BLaER1 (cell line): ENCODE measurements around the gene CTDSP2.
A peak's percentile ranks its signal among the peaks of the same experiment; 100 is the strongest.
"Not testable (repeated sequence)": the region's sequence is repeated elsewhere in the genome, so short reads cannot be mapped to it uniquely, and the experiment has no call there.

Experiments used
- H3K27ac ChIP-seq: shearing (Covaris generic); formaldehyde crosslinking; 2 replicates; pipeline ENCODE4 v1.8.1; 2022
- H3K27me3 ChIP-seq: shearing (Covaris generic); formaldehyde crosslinking; 2 replicates; pipeline ENCODE4 v1.8.1; 2022
- H3K36me3 ChIP-seq: shearing (Covaris generic); formaldehyde crosslinking; 2 replicates; pipeline ENCODE4 v1.8.1; 2022
- H3K4me1 ChIP-seq: shearing (Covaris generic); formaldehyde crosslinking; 2 replicates; pipeline ENCODE4 v1.8.1; 2022
- H3K4me2 ChIP-seq: shearing (Covaris generic); formaldehyde crosslinking; 2 replicates; pipeline ENCODE4 v1.8.1; 2022
- H3K4me3 ChIP-seq: shearing (Covaris generic); formaldehyde crosslinking; 2 replicates; pipeline ENCODE4 v1.8.1; 2022
- H3K9ac ChIP-seq: shearing (Covaris generic); formaldehyde crosslinking; 2 replicates; pipeline ENCODE4 v1.8.1; 2022
- H3K9me3 ChIP-seq: shearing (Covaris generic); formaldehyde crosslinking; 2 replicates; pipeline ENCODE4 v1.8.1; 2022
- H4K20me1 ChIP-seq: shearing (Covaris generic); formaldehyde crosslinking; 2 replicates; pipeline ENCODE4 v1.8.1; 2022
- Cebpa-rat ChIP-seq: shearing (Covaris generic); IDR thresholded peaks from 2 replicates; pipeline ENCODE4 v1.8.1; 2022

CTDSP2 gene

DNA sequence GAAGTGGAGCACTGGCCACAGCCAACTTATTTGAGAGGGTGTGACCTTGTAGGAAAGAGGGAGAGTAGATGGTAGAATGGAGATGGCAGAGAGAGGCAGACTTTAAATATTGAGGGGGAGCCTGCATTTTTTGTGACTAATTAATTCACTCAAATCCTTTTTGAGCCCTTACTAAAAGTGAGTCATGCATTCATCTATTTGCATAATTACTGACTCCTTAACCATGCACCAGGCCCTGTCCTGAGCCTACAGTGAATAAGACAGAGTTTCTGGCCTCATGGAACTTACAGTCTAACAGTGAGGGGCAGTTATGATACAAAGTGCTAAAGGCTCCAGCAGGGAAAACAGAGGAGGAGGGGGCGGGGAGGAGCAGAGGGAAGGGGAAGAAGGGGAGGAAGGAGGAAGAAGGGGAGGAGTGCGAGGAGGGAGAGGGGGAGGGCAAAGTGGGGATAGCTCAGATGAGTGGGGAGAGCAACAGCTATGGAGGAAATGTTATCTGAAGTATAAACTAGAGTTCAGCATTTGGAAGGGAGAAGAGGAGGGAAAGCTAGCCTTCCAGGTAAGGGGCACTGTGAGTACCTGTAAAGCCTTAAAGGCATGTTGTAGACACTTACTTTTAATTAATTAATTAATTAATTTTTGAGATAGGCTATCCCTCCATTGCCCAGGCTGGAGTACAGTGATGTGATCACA lies 7.5 kb upstream of the CTDSP2 start:
- Histone ChIP-seq H3K9me3 (peaks cover 8% of the 10 kb centered on the region; the same call in 1 of the 2 replicates), H4K20me1 (peaks cover 13% of the 10 kb centered on the region), H3K27ac (no peak overlapping the region), H3K9ac (no peak overlapping the region), H3K4me2 (peak overlapping the region; percentile 58; the same call in 1 of the 2 replicates), H3K36me3 (no peaks in the 10 kb centered on the region), H3K4me3 (no peak overlapping the region), H3K4me1 (peaks cover 24% of the 10 kb centered on the region), H3K27me3 (peaks cover 67% of the 10 kb centered on the region)
- TF ChIP-seq Cebpa-rat = no peak

DNA sequence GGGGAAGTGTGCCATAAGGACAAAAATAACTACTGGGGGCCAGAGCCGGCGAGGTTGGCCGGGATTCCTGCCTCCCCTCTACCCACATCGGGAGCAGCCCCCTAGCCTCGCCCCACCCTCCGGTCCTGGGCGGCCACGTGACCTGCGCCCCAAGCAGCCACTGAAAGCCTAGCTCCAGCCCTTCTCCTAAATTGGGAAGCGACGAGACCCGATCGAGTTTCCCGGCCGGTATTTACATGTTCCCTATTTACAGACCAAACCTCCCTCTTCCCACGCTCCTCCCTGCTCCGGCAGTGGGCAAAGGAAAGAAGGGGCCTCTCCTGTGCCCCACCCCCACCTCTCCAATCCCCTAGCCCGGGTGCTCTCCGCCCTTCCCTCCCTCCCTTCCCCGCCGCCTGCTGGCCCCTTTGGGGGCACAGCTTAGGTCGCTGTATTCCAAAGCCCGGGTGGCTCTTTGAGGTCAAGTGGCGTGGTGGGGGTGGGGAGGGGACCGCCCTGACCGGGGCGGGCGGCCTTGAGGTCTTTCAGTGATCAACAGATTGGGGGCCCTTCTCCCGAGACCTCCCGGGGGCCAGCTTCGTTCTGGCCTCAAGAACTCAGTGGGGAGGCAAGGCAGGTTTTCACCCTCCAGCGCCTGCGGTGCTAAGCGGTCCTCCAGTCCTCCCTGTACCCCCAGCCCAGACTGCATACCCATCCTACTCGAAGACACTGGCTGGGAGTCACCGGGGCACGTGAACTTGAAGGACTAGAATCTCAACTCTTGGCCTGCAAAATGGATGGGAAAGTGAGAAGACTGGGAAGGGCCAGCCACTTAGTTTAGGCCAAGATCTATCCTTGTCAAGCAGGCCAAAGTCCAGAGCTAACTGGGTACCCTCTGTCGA lies 6.3 kb upstream of the CTDSP2 start:
- Histone ChIP-seq H3K27ac (no peak overlapping the region), H3K4me2 (peak overlapping the region; percentile 55), H3K36me3 (no peaks in the 10 kb centered on the region), H3K4me1 (peaks cover 28% of the 10 kb centered on the region), H3K9me3 (peaks cover 8% of the 10 kb centered on the region; the same call in 1 of the 2 replicates), H3K4me3 (peak overlapping the region; percentile 31; the same call in 1 of the 2 replicates), H3K9ac (no peak overlapping the region), H4K20me1 (peaks cover 13% of the 10 kb centered on the region), H3K27me3 (peaks cover 67% of the 10 kb centered on the region)
- TF ChIP-seq Cebpa-rat = no peak

DNA sequence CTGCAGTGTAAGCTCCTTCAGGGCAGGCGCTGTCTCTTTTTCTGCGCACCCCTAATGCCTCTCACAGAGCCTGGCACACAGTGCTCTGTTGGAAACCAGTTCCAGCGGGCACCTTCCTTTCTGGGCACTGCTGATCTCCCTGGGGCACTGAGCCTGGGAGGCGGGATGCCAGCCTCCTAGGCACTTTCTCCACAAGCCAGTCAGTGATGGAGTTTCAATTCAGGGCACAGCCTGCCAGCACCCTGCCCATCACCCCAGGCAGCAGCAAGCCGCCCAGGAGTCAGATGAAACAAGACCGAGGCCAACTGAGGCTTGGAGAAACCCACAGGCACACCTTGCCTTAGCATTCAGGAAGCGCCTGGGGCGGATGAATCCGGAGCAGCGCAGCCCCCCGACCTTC lies 5.7 kb upstream of the CTDSP2 start:
- Histone ChIP-seq H3K27me3 (peaks cover 67% of the 10 kb centered on the region), H3K9me3 (peaks cover 8% of the 10 kb centered on the region; the same call in 1 of the 2 replicates), H3K27ac (no peak overlapping the region), H3K4me1 (peaks cover 35% of the 10 kb centered on the region), H3K9ac (no peak overlapping the region), H3K4me3 (peak overlapping the region; percentile 31; the same call in 1 of the 2 replicates), H3K36me3 (no peaks in the 10 kb centered on the region), H3K4me2 (peak overlapping the region; percentile 55), H4K20me1 (peaks cover 13% of the 10 kb centered on the region)
- no peak for TF ChIP-seq Cebpa-rat

DNA sequence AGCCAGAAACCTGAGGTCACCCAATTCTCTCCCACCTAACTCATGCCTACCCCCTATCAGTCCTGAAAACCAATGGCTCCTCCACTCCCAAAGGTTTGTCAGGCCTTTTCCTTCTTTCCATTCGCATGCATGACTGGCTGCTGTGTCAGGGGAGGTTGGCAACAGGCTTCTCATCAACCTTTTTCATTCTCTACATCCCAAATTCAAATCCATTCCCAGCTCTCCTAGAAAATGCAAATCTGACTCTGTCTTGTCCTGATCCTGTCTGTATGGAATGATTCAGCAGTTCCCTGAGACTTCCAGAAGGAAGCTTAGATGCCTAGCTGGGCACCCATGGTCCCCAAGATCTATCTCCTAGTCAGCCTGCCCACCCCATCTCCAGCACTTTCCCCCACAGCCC lies 5.0 kb upstream of the CTDSP2 start:
- Histone ChIP-seq H3K4me2 (no peak overlapping the region), H3K27ac (no peak overlapping the region), H3K36me3 (no peaks in the 10 kb centered on the region), H3K9ac (no peak overlapping the region), H4K20me1 (peaks cover 13% of the 10 kb centered on the region), H3K4me3 (no peak overlapping the region), H3K9me3 (peaks cover 5% of the 10 kb centered on the region; the same call in 1 of the 2 replicates), H3K4me1 (peaks cover 37% of the 10 kb centered on the region), H3K27me3 (peaks cover 67% of the 10 kb centered on the region)
- no peak for TF ChIP-seq Cebpa-rat

DNA sequence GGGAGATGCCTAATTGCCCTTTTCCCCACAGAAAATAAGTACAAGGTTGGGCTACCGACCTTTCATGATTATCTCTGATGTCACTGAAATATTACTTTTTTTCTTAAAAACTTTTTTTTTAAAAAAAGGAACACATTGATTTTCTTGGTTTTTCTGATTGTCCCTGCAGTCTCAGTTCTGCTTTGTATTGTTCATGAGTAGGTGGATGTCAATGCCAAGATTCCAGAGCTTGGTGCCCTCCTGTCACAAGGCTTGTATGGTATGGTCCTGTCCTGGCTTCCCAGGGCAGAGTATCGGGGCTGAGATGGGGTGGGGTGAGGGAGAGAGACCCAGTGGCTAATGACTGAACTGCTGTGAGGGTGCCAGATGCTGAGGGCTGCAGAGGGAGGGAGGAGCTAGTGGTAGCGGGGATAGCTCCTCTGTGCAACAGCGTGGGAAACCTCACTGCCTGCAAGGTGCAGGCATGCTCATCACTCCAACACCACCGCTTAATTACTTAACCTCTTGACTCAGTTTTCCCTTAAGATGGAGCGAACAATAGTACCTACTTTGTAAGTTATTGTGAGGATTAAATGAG lies 4.4 kb upstream of the CTDSP2 start:
- no peaks in the 10 kb centered on the region for H3K36me3 ChIP-seq
- no peak overlapping the region for H3K27ac ChIP-seq
- no peak for TF ChIP-seq Cebpa-rat
- peaks cover 37% of the 10 kb centered on the region for H3K4me1 ChIP-seq
- no peak overlapping the region for H3K4me3 ChIP-seq
- no peak overlapping the region for H3K9ac ChIP-seq
- no peak overlapping the region for H3K4me2 ChIP-seq
- H3K9me3 ChIP-seq = no peaks in the 10 kb centered on the region
- peaks cover 61% of the 10 kb centered on the region for H3K27me3 ChIP-seq
- H4K20me1 ChIP-seq = peaks cover 15% of the 10 kb centered on the region

DNA sequence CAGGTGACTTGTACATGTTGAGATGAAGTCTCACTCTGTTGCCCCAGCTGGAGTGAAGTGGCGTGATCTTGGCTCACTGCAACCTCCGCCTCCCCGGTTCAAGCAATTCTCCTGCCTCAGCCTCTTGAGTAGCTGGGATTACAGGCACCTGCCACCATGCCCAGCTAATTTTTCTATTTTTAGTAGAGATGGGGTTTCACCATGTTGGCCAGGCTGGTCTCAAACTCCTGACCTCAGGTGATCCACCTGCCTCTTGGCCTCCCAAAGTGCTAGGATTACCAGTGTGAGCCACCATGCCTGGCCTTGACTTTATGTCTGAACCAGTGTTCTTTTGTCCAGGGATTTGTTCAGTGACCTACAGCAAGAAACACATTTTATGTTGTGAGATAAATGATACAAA lies 2.9 kb upstream of the CTDSP2 start:
- H3K4me2 ChIP-seq, H3K4me3 ChIP-seq, H3K9ac ChIP-seq, H3K9me3 ChIP-seq, H3K36me3 ChIP-seq, H3K27ac ChIP-seq: not testable (repeated sequence)
- Histone ChIP-seq H3K4me1 (peaks cover 24% of the 10 kb centered on the region), H4K20me1 (peaks cover 30% of the 10 kb centered on the region), H3K27me3 (peaks cover 47% of the 10 kb centered on the region)

DNA sequence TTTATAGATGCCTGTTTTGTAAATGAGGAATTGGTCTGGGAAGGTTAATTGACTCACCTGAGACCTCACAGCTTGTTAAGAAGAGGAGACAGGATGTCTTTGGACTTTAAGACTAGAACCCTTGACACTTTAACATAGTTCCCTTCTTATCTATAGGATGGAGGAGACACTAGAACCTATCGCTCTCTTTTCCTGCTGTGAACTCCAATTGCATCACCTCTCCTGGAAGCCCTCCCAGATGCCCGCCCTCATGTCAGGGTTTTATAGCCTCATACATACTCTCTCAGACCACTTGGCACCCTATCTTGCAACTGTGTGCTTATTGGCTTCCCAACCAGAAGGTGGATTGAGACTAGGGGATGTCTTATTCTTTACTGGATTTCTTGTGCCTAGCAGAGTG lies 2.5 kb upstream of the CTDSP2 start:
- H3K36me3 ChIP-seq = no peaks in the 10 kb centered on the region
- no peaks in the 10 kb centered on the region for H3K9me3 ChIP-seq
- no peak for TF ChIP-seq Cebpa-rat
- peaks cover 28% of the 10 kb centered on the region for H3K4me1 ChIP-seq
- no peak overlapping the region for H3K9ac ChIP-seq
- peaks cover 43% of the 10 kb centered on the region for H3K27me3 ChIP-seq
- H3K4me2 ChIP-seq = no peak overlapping the region
- no peak overlapping the region for H3K4me3 ChIP-seq
- H4K20me1 ChIP-seq = peaks cover 34% of the 10 kb centered on the region
- H3K27ac ChIP-seq = no peak overlapping the region

DNA sequence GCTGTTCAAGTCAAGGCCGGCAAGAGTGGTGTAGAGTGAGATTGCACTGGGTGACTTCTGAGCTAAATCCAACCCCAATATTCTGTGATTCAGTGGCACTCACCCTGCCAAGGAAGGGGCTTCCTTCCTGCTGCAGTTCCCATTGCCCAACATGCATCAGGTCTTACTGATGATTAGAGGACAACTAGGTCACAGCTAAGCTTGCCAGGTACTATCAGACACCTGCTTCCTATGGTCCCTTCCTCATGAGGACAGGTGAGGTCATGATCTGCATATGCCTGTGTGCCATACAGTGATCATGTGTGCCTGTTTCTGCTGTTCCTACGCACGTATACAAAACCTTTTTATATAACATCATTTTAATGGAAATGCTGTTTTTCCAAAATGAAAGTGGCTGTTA lies 1.7 kb upstream of the CTDSP2 start:
- Histone ChIP-seq H3K9ac (no peak overlapping the region), H3K27me3 (peaks cover 35% of the 10 kb centered on the region), H3K36me3 (no peaks in the 10 kb centered on the region), H3K4me3 (no peak overlapping the region), H3K4me2 (peak overlapping the region; percentile 60), H3K9me3 (no peaks in the 10 kb centered on the region), H3K4me1 (peaks cover 36% of the 10 kb centered on the region), H3K27ac (no peak overlapping the region), H4K20me1 (peaks cover 42% of the 10 kb centered on the region)
- no peak for TF ChIP-seq Cebpa-rat

DNA sequence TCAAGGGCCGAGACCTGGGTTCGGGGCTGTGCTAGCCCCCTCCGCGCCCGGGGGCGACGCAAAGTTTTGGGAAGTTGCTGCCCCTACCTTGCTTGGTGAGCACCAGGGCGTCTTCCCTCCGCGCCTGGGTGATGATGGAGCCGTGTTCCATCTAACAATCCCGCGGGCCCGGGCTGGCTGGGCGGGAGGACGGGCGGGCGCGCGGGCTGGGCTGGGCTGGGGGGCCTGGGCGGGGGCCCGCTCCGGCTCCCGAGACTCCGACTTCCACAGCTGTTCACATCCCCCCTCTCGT lies 298 bp downstream of the CTDSP2 start:
- Histone ChIP-seq H3K4me3 (peak overlapping the region; percentile 98), H3K27me3 (peaks cover 15% of the 10 kb centered on the region), H4K20me1 (peaks cover 53% of the 10 kb centered on the region), H3K4me2 (peak overlapping the region; percentile 96), H3K9ac (peak overlapping the region; percentile 95), H3K4me1 (peaks cover 47% of the 10 kb centered on the region), H3K27ac (peak overlapping the region; percentile 93), H3K36me3 (no peaks in the 10 kb centered on the region), H3K9me3 (no peaks in the 10 kb centered on the region)
- no peak for TF ChIP-seq Cebpa-rat
